Activated gamma-delta T cell treated with anti-CD3 and anti-CD28 coated beads, Interleukin-2, amount 50 U/mL, for 16 hours (primary cell): ENCODE data around the gene IPO8.
"Not testable (repeated sequence)": the region's sequence is repeated elsewhere in the genome, so short reads cannot be mapped to it uniquely, and the experiment has no call there.

Source experiments
- DNase-seq: peaks from one replicate; pipeline ENCODE4 v3.0.0-alpha.2; 2020; ENCODE audit warnings: low read depth

Gene IPO8

GRCh38 chr12:30687265-30687986, 8.2 kb downstream of the IPO8 start:
- no peak for DNase-seq

DNA sequence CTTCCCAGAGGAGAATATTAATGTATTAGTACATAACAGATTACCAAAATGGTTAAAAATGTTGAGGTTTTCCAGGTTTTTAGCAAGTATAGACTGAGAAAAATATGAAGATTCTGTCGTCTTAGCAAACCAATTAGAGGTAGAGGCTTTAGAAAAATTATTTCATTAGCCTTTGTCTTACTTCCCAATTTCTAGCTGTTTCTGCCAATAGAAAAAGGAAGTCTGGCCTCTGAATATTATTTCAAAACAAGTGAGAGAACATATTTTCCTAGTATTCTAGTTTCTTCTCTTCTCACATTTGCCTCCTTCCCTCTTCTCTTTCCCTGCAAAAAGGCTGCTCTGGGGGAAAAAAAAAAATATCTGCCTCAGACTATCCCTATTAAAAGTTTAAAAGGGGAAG, 16.4 kb downstream of the IPO8 start:
- DNase-seq = no peak

DNA sequence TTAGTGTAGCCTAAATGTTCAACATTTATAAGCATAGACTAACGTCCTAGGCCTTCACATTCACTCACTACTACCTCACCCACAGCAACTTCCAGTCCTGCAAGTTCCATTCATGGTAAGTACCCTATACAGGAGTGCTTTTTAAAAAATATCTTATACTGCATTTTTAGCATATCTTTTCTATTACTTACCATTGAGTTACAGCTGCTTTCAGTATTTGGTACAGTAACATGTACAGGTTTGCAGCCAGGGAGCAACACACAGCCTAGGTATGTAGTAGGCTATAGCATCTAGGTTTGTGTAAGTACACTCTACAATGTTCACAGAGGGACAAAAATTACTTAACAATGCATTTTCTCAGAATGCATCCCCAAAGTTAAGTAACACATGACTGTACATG, 17.4 kb downstream of the IPO8 start:
- DNase-seq = no peak

GRCh38 chr12:30661210-30661609, 34.5 kb downstream of the IPO8 start:
- DNase-seq = no peak

DNA sequence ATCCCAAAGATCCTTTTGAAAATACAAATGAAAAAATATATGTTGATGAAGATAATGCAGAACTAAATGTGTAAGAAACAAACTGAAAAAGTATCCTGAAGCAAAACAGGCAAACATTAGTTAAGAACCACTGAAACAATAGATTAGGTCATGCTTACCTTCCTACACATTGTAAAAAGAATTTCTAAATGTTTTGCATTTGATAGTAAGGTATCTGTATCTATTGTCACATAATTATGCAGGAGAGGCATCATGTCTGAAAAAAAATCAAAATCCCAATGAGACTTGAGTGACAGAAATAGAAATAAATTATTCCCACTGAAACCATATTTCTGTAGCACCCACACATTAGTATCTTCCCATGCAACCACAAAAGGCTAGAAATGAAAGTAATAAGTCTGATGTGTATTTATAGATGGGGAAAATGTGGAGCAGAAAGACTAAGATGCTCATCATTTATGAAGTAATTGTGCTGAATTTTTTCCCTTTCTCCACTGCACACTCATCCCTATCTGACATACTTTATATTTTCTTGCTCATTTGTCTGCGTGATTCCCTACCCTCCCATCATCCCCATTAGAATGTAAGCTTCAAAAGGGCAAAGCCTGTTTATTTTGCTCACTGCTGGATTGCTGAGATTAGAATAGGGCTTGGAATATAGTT, 43.5 kb downstream of the IPO8 start:
- no peak for DNase-seq

- no peak for DNase-seq
Observed at GRCh38 chr12:30646821-30647220, 48.8 kb downstream of the IPO8 start.

DNA sequence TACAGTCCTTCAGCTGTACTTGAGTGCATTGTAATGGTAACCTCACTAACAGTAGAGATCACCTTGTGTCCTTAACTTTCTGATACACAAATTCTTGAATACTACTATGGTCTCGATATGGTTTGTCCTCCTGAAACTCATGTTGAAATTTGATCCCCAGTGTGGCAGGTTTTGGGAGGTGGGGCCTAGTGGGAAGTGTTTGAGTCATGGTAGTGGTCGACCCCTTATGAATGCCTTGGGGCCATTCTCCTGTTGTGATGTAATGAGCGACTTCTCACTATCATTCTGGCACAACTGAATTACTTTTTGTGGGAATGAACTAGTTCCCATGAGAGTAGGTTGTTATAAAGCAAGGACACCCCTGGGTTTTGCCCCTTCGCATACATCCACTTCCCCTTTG, 52.3 kb downstream of the IPO8 start:
- no peak for DNase-seq

- DNase-seq = no peak
Observed at GRCh38 chr12:30640392-30640791, 55.3 kb downstream of the IPO8 start.

- no peak for DNase-seq
Observed at GRCh38 chr12:30635385-30635784, 60.3 kb downstream of the IPO8 start.

GRCh38 chr12:30631740-30632139, 63.9 kb downstream of the IPO8 start:
- DNase-seq = no peak

DNA sequence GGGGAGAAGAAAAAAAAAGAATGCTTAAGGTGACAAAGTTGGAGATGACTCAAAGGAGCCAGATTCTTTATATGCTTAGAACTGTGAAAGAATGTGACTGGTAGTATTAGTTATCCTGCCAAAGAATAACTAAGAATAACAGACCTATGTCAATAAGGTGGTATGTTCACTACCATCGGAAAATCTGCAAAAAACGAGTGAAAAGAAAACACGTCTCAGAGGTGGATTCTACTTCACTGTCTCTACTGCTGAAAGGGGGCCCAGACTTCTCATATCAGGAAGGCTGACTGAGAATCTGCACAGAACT, 64.7 kb downstream of the IPO8 start:
- DNase-seq = no peak

DNA sequence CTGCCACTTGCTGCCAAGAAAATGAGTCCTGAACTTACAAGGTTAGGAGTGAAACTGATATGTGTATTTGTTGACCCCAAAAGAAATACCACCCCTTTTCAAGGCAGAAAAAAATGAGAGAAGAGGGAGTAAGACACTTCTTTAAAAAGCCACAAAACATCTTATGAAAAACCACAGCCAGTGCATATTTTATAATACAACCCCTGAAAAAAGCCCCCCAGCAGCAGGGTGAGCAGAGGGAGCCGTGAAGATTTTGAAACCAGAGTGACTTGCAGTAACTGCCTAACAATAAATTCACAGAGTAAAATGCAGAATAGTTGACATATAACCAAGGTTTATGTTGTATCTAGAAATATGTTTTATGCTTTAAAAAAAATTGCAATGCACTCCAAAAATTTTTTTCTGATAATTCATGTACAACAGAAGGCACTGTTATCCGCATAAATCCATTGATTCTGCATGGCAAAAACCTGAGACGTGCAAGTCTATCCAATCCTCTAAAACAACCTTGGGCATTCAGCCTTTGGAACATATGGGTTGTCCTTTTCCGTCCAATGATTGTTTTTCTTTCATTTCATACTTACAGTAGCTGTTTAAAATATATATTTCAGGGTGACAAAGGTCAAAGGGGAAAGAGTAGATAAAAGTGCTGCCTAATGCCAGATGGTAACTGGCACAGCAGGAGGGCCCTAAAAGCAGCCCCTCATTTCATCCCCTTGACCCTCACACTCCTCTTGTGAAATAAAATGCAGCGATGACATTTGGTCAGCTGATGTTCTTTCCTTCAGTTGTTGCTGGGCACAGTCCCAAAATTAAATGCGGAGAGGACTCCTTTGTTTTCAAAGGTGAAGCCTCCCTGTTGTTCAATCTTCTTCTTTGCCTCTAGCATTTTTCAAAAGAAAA, 65.3 kb downstream of the IPO8 start:
- DNase-seq = no peak

DNA sequence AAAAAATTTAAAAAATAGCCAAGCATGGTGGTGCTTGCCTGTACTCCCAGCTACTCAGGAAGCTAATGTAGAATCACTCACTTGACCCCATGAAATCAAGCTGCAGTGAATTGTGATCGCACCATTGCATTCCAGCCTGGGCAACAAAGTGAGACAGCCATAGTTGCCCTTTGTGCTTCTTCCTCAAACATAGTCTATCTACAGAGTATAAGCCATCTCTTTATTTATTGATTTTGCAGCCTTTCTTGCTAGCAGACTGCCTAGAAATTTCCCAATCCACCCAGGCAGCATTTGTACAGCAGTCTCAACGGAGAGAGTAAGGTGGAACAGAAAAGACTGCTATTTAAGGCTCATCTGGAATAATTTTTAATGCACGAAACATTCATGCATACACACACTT, 68.8 kb downstream of the IPO8 start:
- DNase-seq = no peak

GRCh38 chr12:30624009-30624408, 71.7 kb downstream of the IPO8 start:
- DNase-seq = no peak

DNA sequence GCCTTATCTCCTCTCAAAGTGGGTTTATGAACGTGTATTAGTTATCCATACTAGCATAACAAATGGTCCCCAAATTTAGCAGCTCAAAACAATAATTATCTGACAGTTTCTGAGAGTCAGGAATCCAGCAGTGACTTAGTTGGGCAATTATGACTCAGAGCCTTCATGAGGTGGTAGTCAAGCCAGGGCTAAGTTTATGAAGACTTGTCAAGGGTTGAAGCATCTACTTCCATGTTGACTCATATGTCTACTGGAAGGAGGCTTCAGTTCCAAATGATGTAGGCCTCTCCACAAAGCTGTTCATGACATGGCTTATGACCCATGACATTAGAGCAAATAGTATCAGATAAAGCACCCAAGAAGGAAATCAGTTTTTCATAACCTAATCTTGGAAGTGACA, 73.2 kb downstream of the IPO8 start:
- DNase-seq = no peak

DNA sequence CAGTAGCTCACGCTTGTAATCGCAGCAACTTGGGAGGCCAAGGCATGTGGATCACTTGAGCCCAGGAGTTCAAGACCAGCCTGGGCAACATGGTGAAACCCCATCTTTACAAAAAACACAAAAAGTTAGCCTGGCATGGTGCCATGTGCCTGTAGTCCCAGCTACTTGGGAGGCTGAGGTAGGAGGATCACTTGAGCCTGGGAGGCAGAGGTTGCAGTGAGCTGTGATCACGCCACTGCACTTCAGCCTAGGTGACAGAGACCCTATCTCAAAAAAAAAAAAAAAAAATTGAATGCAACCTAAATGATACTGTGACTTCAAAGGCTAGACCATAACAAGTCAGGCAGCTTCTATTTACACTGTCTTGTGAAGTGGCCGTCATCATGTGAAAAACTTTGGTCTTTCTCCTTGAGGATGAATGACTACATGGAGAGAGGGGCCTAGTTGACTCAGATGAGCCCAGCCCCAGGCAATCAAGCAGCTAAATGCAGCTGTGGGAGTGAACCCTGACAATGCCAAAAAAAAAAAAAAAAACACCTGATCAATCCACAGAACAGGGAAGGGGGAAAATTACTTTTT, 73.9 kb downstream of the IPO8 start:
- not testable (repeated sequence) for DNase-seq

- DNase-seq = no peak
Observed at GRCh38 chr12:30617346-30618016, 78.2 kb downstream of the IPO8 start.

DNA sequence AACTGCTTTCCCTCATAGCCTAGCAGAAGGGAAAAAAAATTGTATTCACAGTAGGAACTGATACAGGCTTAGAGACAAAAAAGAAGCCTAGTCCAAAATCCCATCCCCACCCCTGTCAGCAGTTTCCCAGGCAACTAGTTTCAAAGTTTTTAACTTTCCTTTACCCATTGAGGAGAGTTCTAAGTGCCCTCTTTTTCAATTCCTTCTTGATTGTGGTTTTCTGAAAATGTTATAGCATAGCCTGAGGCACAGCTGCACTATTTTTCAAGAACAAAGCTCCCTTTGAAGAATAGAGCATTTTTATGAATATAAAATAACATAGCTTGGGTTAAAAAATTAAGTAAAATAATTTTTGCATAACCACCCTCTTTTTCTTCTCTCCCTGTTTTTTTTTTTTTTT, 81.6 kb downstream of the IPO8 start:
- no peak for DNase-seq

GRCh38 chr12:30613119-30613830, 82.4 kb downstream of the IPO8 start:
- no peak for DNase-seq

DNA sequence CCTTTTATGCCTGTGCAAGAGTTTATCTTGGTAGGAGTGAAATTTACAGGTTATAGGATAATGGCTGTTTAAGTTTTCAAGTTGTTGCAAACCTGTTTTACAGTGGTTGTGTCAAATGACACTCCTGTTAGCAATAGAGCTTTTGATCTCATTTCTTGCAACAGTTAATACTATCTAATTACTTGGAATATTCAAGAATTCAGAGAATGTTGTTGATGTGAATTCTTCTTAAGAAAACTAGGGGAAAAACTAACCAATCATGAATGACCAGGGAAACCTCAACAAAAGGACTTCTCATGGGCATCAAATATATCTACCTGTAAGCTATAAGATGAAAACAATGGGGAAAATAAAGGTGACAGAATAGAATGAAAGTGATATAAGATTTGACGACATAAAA, 85.0 kb downstream of the IPO8 start:
- DNase-seq = no peak

GRCh38 chr12:30609819-30610218, 85.8 kb downstream of the IPO8 start:
- DNase-seq = not testable (repeated sequence)

GRCh38 chr12:30604302-30604701, 91.4 kb downstream of the IPO8 start:
- not testable (repeated sequence) for DNase-seq
